ENCODE results near the gene AKR1C3.
"Not testable (repeated sequence)": the region's sequence is repeated elsewhere in the genome, so short reads cannot be mapped to it uniquely, and the experiment has no call there.

AKR1C3 gene

GRCh38 chr10:5091196-5091595 is 3.0 kb upstream of the AKR1C3 start:
- TF ChIP-seq, protein P1, sequence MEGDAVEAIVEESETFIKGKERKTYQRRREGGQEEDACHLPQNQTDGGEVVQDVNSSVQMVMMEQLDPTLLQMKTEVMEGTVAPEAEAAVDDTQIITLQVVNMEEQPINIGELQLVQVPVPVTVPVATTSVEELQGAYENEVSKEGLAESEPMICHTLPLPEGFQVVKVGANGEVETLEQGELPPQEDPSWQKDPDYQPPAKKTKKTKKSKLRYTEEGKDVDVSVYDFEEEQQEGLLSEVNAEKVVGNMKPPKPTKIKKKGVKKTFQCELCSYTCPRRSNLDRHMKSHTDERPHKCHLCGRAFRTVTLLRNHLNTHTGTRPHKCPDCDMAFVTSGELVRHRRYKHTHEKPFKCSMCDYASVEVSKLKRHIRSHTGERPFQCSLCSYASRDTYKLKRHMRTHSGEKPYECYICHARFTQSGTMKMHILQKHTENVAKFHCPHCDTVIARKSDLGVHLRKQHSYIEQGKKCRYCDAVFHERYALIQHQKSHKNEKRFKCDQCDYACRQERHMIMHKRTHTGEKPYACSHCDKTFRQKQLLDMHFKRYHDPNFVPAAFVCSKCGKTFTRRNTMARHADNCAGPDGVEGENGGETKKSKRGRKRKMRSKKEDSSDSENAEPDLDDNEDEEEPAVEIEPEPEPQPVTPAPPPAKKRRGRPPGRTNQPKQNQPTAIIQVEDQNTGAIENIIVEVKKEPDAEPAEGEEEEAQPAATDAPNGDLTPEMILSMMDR (conservative IDR thresholded peaks at IDR 0.05; ENCODE audit: low read depth, low read length), result no peak
- DNase-seq (ENCODE audit: low read depth), result no peak
- no peak overlapping the region for H3K4me3 ChIP-seq (ENCODE audit: low read length)

- no peak for DNase-seq (ENCODE audit: low read depth)
- TF ChIP-seq, protein P1 (conservative IDR thresholded peaks at IDR 0.05; ENCODE audit: low read depth, low read length), result no peak
- no peak overlapping the region for H3K4me3 ChIP-seq (ENCODE audit: low read length)
Observed at GRCh38 chr10:5092375-5092774, 1.8 kb upstream of the AKR1C3 start.

- no peak for DNase-seq (ENCODE audit: low read depth)
- no peak overlapping the region for H3K4me3 ChIP-seq (ENCODE audit: low read length)
- TF ChIP-seq, protein P1 (conservative IDR thresholded peaks at IDR 0.05; ENCODE audit: low read depth, low read length), result no peak
Observed at GRCh38 chr10:5092848-5093790, 1.1 kb upstream of the AKR1C3 start.

DNA sequence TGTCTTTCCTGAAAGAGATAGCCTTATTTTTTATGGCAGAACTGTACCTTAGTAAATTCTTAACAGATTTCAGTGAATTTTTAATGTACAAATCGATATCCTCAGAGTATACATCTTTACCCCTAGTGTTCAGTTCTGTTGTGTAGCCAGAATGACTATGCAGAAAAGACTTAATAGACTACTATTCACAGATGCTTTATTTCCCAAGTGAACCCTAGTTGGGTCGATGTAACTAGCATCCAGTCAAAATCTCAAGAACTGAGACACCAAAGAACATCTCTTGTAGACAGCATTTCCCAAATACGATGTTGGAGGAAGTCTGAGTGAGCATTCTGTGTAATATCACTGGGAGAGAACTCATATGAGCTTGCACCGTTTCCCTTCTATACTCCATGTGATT is 1.5 kb downstream of the AKR1C3 start:
- H3K4me3 ChIP-seq (ENCODE audit: low read length), result no peak overlapping the region
- DNase-seq (ENCODE audit: low read depth), result no peak
- TF ChIP-seq, protein P1 (conservative IDR thresholded peaks at IDR 0.05; ENCODE audit: low read depth, low read length), result no peak

GRCh38 chr10:5096108-5096507 is 1.9 kb downstream of the AKR1C3 start:
- DNase-seq (ENCODE audit: low read depth), result no peak
- no peak overlapping the region for H3K4me3 ChIP-seq (ENCODE audit: low read length)
- TF ChIP-seq, protein P1 (conservative IDR thresholded peaks at IDR 0.05; ENCODE audit: low read depth, low read length), result no peak

- H3K4me3 ChIP-seq (ENCODE audit: low read length); DNase-seq (ENCODE audit: low read depth): not testable (repeated sequence)
Observed at GRCh38 chr10:5102479-5102878, 8.3 kb downstream of the AKR1C3 start.

GRCh38 chr10:5103481-5103880 is 9.3 kb downstream of the AKR1C3 start:
- no peak for DNase-seq (ENCODE audit: low read depth)
- H3K4me3 ChIP-seq (ENCODE audit: low read length), result no peak overlapping the region
- TF ChIP-seq, protein P1 (conservative IDR thresholded peaks at IDR 0.05; ENCODE audit: low read depth, low read length), result no peak
